ENCODE results near the gene ARHGEF7. TPM values are rescaled to one million over a fixed set of nuclear protein-coding genes. Genes with fewer than 3 reads are reported as not detected.
A peak's percentile ranks its signal among the peaks of the same experiment; 100 is the strongest.

ARHGEF7 gene
- total and polyA plus RNA-seq, 2 experiments from 2014 or later = 23.6 to 58.9 TPM

GRCh38 chr13:111206148-111206547, 91.0 kb downstream of the ARHGEF7 start:
- DNase-seq (ENCODE audit: low spot score) (peak; percentile 34), ATAC-seq (peak; percentile 11; the same call in 2 of the 3 replicates)
- Histone ChIP-seq H3F3A (replicated peaks; ENCODE audit: low read depth) (no peaks in the 10 kb centered on the region), H3K79me2 (replicated peaks; ENCODE audit: insufficient read depth) (peaks cover 98% of the 10 kb centered on the region), H4K20me1 (replicated peaks; ENCODE audit: insufficient read depth) (peaks cover 12% of the 10 kb centered on the region), H3K4me2 (no peak overlapping the region), H3K4me1 (ENCODE audit: insufficient read depth) (peaks cover 62% of the 10 kb centered on the region), H3K27ac (ENCODE audit: low read depth) (no peak overlapping the region), H3K4me3 (no peak overlapping the region), H2AFZ (no peak overlapping the region), H3K27me3 (ENCODE audit: insufficient read depth) (no peaks in the 10 kb centered on the region), H3K36me3 (ENCODE audit: insufficient read depth) (no peaks in the 10 kb centered on the region), H3K9me2 (ENCODE audit: insufficient read depth) (no peaks in the 10 kb centered on the region)
- Mint-ChIP-seq H3K27me3 (ENCODE audit: insufficient read depth, low read depth, poor library complexity) (no peaks in the 10 kb centered on the region), H3K9me3 (no peaks in the 10 kb centered on the region), H3K27ac (no peak overlapping the region), H3K4me1 (peaks cover 78% of the 10 kb centered on the region), H3K4me3 (no peak overlapping the region), H3K36me3 (ENCODE audit: low read depth) (peaks cover 11% of the 10 kb centered on the region; the same call in 2 of the 3 replicates)
- TF ChIP-seq ETS1 (IDR thresholded peaks at IDR 0.05) (no peak), ZNF462 (CRISPR knock-in tag; IDR thresholded peaks at IDR 0.05) (no peak), POLR2AphosphoS5 (IDR thresholded peaks at IDR 0.05; ENCODE audit: low read depth) (no peak), STAT1 (IDR thresholded peaks at IDR 0.05; ENCODE audit: unreplicated experiment) (no peak), CTCF (conservative IDR thresholded peaks at IDR 0.05; ENCODE audit: low read depth in 2 of 2) (no peak), NANOG (IDR thresholded peaks at IDR 0.05; ENCODE audit: borderline replicate concordance) (no peak)
- TF ChIP-seq, protein P1, sequence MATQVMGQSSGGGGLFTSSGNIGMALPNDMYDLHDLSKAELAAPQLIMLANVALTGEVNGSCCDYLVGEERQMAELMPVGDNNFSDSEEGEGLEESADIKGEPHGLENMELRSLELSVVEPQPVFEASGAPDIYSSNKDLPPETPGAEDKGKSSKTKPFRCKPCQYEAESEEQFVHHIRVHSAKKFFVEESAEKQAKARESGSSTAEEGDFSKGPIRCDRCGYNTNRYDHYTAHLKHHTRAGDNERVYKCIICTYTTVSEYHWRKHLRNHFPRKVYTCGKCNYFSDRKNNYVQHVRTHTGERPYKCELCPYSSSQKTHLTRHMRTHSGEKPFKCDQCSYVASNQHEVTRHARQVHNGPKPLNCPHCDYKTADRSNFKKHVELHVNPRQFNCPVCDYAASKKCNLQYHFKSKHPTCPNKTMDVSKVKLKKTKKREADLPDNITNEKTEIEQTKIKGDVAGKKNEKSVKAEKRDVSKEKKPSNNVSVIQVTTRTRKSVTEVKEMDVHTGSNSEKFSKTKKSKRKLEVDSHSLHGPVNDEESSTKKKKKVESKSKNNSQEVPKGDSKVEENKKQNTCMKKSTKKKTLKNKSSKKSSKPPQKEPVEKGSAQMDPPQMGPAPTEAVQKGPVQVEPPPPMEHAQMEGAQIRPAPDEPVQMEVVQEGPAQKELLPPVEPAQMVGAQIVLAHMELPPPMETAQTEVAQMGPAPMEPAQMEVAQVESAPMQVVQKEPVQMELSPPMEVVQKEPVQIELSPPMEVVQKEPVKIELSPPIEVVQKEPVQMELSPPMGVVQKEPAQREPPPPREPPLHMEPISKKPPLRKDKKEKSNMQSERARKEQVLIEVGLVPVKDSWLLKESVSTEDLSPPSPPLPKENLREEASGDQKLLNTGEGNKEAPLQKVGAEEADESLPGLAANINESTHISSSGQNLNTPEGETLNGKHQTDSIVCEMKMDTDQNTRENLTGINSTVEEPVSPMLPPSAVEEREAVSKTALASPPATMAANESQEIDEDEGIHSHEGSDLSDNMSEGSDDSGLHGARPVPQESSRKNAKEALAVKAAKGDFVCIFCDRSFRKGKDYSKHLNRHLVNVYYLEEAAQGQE (IDR thresholded peaks at IDR 0.05; ENCODE audit: unreplicated experiment) = peak; percentile 65

All from GM23338 (cell line).